IPS-18a (cell line): ENCODE data around the gene CD34.

Source experiments
- H3K27ac ChIP-seq: one replicate; pipeline ENCODE4 v1.5.1; 2013; ENCODE audit warnings: low read length
- H3K27me3 ChIP-seq: one replicate; pipeline ENCODE4 v1.6.1; 2013; ENCODE audit warnings: mild to moderate bottlenecking, low read length; ENCODE audit not compliant: control insufficient read depth, insufficient read depth
- H3K36me3 ChIP-seq: one replicate; pipeline ENCODE4 v1.6.1; 2013; ENCODE audit warnings: low read depth, low read length; ENCODE audit not compliant: control insufficient read depth
- H3K4me1 ChIP-seq: one replicate; pipeline ENCODE4 v1.6.1; 2013; ENCODE audit warnings: low read depth, low read length; ENCODE audit not compliant: control insufficient read depth
- H3K4me3 ChIP-seq: one replicate; pipeline ENCODE4 v1.5.1; 2013; ENCODE audit warnings: low read length
- H3K9ac ChIP-seq: one replicate; pipeline ENCODE4 v1.6.1; 2013; ENCODE audit warnings: mild to moderate bottlenecking, low read length, moderate library complexity
- H3K9me3 ChIP-seq: one replicate; pipeline ENCODE4 v1.6.1; 2013; ENCODE audit warnings: low read depth, low read length; ENCODE audit not compliant: control insufficient read depth

Gene CD34

DNA sequence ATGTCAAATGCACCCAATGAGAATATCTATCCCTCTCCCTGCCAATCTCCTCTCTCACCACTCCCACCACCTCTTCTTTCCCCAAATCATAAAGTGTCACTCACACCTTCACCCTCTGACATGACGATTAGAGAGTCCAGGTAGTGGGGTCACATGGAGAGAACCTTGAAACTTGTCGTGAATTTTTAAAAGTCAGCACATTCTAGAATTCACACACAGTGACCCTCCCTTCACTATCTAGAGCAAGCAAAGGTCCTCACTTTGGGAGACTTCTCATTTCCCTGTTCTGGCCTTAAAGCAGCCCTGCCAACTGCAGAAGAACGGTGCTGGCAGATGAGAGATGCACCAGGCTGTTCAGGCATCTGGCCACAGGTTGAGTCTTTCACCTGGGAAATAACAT is 61.9 kb downstream of the CD34 start:
- no peak overlapping the region for H3K4me3 ChIP-seq
- no peaks in the 10 kb centered on the region for H3K27me3 ChIP-seq
- no peak overlapping the region for H3K27ac ChIP-seq
- H3K9ac ChIP-seq: no peak overlapping the region
- H3K9me3 ChIP-seq: no peaks in the 10 kb centered on the region
- peaks cover 3% of the 10 kb centered on the region for H3K4me1 ChIP-seq
- H3K36me3 ChIP-seq: no peaks in the 10 kb centered on the region

DNA sequence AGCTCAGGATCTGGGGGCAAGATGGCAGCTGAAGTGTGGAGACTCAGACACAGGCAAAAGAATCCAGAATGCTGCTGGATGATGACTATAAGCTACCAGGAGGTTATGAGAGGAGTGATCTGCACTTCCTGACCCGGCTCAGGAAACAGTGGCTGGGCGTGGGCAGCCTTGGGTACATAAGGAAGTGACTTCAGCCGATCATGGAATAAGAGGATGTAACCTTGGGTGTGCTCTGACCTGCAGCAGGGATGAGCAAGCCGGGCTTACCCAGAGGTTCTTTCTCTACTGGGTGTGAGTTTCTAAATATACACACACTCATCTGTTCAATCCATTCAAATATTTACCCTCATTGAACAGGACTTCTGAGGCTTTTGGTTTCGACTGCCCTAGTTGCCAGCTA is 62.7 kb downstream of the CD34 start:
- Histone ChIP-seq H3K4me3 (no peak overlapping the region), H3K27me3 (no peaks in the 10 kb centered on the region), H3K9ac (no peak overlapping the region), H3K27ac (no peak overlapping the region), H3K9me3 (no peaks in the 10 kb centered on the region), H3K4me1 (peaks cover 3% of the 10 kb centered on the region), H3K36me3 (no peaks in the 10 kb centered on the region)

DNA sequence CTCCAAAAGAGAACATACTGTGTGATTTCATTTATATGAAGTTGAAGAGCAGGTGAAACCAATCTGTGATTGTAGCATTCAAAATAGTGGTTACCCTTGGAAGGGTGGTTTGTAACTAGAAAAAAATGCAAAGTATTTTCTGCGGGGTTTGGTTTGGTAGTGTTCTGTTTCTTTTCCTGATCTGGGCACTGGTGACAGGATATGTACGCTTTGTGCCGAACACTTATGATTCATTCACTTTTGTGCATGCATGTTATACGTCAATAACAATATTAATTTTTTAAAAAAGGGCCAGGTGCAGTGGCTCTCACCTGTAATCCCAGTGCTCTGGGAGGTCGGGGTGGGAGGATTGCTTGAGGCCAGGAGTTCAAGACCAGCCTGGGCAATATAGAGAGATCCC is 63.8 kb downstream of the CD34 start:
- no peaks in the 10 kb centered on the region for H3K36me3 ChIP-seq
- H3K27ac ChIP-seq: no peak overlapping the region

DNA sequence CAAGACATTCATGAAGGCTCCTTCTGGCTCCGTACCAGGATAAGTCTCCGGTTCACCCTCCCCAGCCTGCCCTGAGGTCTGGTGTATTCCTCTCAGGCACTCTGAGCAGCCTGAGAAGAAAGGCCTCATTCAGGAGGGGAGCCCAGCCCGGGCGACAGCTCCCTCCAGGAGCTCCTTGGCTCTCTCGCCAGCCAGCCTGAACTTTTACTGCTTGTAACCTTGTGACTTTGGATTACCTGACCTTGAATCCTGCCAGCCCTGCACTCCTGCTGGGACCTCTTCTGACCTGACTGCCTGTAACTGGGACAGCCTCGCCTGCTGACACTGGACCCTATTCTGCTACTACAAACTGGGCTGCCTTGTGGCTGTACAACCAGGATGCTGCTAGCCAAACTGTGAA is 65.8 kb downstream of the CD34 start:
- Histone ChIP-seq H3K27ac (no peak overlapping the region), H3K9ac (no peak overlapping the region), H3K4me3 (no peak overlapping the region), H3K36me3 (no peaks in the 10 kb centered on the region), H3K4me1 (peaks cover 5% of the 10 kb centered on the region), H3K9me3 (no peaks in the 10 kb centered on the region), H3K27me3 (no peaks in the 10 kb centered on the region)

More for the DNA sequence above, 63.8 kb downstream of the CD34 start:
- no peaks in the 10 kb centered on the region for H3K27me3 ChIP-seq
- H3K4me3 ChIP-seq: no peak overlapping the region
- no peak overlapping the region for H3K9ac ChIP-seq
- H3K9me3 ChIP-seq: no peaks in the 10 kb centered on the region
- H3K4me1 ChIP-seq: peaks cover 1% of the 10 kb centered on the region

DNA sequence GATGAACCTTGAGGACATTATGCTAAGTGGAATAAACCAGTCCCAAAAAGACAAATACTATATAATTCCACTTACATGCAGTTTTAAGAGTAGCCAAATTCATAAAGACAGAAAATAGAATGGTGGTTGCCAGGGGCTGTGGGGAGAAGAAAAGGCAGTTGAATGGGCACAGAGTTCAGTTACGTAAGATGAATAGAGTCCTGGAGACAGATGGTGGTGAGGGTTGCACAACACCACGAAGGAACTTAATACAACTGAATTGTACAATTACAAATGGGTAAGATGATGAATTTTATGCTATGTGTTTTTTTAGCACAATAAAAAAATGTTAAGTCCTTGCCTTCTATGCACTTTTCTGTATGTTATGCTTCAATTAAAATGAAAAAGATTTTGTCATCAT is 66.6 kb downstream of the CD34 start:
- no peaks in the 10 kb centered on the region for H3K27me3 ChIP-seq
- no peaks in the 10 kb centered on the region for H3K36me3 ChIP-seq
- H3K9ac ChIP-seq: no peak overlapping the region
- H3K9me3 ChIP-seq: no peaks in the 10 kb centered on the region
- H3K4me3 ChIP-seq: no peak overlapping the region
- peaks cover 5% of the 10 kb centered on the region for H3K4me1 ChIP-seq
- no peak overlapping the region for H3K27ac ChIP-seq

DNA sequence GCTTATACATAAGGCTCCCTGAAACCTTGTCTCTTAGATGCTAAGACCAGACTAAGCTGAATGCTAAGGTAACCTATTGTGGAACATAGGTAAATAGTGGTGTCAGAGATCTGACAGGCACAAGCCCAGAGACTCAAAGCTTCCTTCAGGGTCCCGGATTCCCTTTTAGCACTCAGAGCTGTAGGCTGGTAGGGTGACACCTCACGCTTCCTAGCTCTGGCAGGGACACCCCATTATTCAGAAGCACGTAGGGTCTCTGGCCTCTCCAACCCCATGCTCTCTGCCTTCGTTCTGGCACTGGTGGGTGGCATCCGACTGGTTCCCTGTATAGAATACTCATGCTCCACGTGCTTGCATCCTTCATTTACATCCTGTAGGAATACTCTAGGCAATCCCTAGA is 68.4 kb downstream of the CD34 start:
- no peak overlapping the region for H3K4me3 ChIP-seq
- no peaks in the 10 kb centered on the region for H3K27me3 ChIP-seq
- no peaks in the 10 kb centered on the region for H3K36me3 ChIP-seq

DNA sequence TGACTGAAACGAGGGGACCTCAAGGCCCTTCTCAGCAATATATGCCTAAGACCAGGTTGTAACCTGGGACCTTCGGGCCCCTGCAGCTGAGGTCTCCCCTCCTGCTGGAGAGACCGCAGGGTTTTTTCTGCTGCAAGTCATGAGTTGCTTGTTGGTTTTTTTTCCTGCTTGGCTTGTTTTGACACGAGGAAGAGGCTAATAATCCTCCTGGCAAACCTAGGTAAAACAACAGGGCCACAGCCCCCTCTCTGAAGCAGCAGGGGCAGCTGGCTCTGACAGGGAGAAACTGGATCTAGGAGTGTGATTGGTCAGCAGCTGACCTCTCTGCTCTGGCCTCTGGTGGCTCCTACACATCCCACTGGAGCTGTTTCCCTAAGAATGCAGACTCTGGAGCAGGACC is 69.0 kb downstream of the CD34 start:
- Histone ChIP-seq H3K9ac (no peak overlapping the region), H3K36me3 (no peaks in the 10 kb centered on the region), H3K9me3 (no peaks in the 10 kb centered on the region), H3K27ac (no peak overlapping the region), H3K27me3 (no peaks in the 10 kb centered on the region), H3K4me3 (no peak overlapping the region), H3K4me1 (peaks cover 5% of the 10 kb centered on the region)

More for the DNA sequence above, 68.4 kb downstream of the CD34 start:
- peaks cover 5% of the 10 kb centered on the region for H3K4me1 ChIP-seq
- no peaks in the 10 kb centered on the region for H3K9me3 ChIP-seq
- H3K27ac ChIP-seq: no peak overlapping the region
- H3K9ac ChIP-seq: no peak overlapping the region

DNA sequence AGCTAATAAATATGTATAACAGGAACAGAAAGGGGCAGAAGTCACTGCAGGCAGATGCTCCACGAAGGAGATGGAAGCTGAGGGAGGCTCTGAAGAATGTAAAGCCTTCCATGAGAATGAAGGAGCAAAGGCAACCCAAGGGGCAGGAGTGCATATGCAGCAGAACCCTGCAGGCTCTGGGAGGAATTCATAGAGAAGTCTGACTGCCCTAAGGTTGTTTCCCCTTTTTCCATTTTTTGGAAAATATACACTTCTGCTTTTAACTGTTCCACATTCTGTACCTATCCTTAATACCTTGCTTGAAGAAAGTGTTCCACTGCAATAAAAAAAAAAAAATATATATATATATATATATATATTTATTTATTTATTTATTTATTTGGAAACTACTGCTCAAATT is 69.6 kb downstream of the CD34 start:
- Histone ChIP-seq H3K27ac (no peak overlapping the region), H3K36me3 (no peaks in the 10 kb centered on the region), H3K4me3 (no peak overlapping the region), H3K9ac (no peak overlapping the region), H3K27me3 (no peaks in the 10 kb centered on the region), H3K9me3 (no peaks in the 10 kb centered on the region), H3K4me1 (peaks cover 5% of the 10 kb centered on the region)

DNA sequence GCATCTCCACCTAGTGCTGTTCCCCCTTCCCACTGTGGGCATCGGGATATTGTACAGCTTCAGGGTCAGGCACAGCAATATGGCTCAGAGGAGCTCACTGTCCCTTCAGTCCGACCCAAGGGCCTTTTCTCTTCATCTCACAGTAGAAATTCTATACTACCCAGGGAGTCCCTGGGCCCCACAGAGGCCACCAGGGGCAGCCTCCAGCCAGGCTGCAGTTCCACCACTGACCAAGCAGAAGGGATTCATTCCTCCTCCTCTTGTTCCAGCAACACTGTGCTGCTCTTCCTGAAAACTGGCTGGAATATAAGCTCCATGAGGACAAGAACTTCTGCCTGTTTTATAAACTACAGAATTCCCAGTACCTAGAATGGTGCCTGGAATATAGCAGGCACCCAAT is 70.5 kb downstream of the CD34 start:
- peaks cover 5% of the 10 kb centered on the region for H3K4me1 ChIP-seq
- H3K27ac ChIP-seq: no peak overlapping the region
- no peak overlapping the region for H3K9ac ChIP-seq
- H3K9me3 ChIP-seq: no peaks in the 10 kb centered on the region
- H3K4me3 ChIP-seq: no peak overlapping the region
- no peaks in the 10 kb centered on the region for H3K27me3 ChIP-seq
- H3K36me3 ChIP-seq: no peaks in the 10 kb centered on the region

DNA sequence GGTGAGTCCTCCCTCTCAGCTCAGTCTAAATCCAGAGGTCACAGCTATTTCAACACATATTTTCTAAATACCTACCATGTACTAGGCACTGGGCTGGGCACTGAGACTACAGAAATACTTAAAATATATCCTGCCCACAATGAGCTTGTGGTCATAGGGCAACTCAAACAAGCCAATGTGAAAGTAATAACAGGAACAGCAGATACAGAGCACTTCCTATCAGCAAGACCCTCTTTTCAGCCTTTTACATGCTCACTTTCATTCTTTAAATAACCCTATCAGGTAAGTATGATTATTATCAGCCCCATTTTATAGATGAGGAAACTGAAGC is 71.9 kb downstream of the CD34 start:
- H3K9me3 ChIP-seq: no peaks in the 10 kb centered on the region
- H3K4me1 ChIP-seq: peaks cover 5% of the 10 kb centered on the region
- H3K36me3 ChIP-seq: no peaks in the 10 kb centered on the region
- no peak overlapping the region for H3K4me3 ChIP-seq
- H3K27ac ChIP-seq: no peak overlapping the region
- H3K27me3 ChIP-seq: no peaks in the 10 kb centered on the region
- H3K9ac ChIP-seq: no peak overlapping the region

DNA sequence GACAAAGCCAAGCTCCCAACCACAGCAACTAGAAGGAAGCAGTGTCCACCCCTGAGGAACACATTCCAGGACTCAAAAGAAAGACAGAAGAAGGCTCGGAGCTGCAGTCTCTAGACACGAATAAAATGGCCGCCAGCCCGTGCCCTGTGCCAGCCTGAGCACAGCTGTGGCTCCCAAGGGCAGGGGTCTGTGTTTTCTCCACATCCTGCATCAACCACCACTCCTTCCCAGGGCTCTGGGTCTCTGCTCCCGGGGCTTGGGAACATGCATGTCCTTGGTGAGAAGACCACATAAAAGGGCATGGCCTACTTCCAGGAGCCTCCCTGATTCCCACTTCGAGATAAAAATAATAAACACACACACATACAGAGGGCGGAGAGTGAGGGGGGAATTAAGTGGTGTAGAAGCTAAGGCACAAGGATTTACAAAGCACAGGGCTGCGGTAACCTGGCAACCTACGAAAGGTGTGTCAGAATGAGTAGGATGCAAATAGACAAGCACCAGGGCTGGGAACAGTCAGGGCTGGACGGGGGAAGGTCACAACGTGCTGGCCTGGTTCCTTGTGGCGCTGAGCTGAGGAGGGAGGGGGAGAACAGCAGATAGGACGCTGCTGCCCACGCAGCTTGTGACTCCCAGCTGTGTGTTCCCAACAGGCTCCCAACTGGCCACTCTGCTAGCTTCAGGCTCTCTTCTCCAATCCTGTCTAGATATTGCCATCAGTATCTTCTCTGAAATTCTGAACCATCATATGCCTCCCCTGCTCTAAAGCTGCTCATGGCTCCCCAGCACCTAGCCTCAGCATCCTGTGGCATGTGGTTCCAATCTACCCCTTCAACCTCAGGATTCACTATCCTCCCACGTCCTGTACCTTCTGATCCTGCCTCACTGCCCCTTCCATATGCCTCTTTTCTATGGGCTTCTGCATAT is 72.5 kb downstream of the CD34 start:
- Histone ChIP-seq H3K4me3 (no peak overlapping the region), H3K4me1 (peaks cover 5% of the 10 kb centered on the region), H3K36me3 (no peaks in the 10 kb centered on the region), H3K27me3 (no peaks in the 10 kb centered on the region), H3K27ac (no peak overlapping the region), H3K9me3 (no peaks in the 10 kb centered on the region), H3K9ac (no peak overlapping the region)

DNA sequence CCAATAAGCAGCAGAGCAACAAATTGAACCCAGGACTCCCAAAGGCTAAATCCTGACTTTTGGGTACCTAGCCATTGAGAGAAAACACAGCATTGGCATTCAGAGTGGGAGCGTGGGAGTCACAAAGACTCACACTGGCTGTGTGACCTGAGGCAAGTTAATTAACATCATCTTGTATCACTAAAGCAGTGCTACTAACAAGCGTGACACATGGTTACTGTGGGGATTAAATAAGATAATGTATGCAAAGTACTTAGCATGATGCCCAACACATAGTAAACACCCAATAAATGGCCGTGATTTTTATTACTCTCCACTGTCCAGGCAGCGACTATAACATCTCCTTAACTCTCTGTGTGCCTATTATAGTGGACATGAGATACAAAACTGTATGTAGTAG is 73.3 kb downstream of the CD34 start:
- Histone ChIP-seq H3K36me3 (no peaks in the 10 kb centered on the region), H3K4me3 (no peak overlapping the region), H3K27me3 (no peaks in the 10 kb centered on the region), H3K9me3 (no peaks in the 10 kb centered on the region), H3K4me1 (peaks cover 5% of the 10 kb centered on the region), H3K27ac (no peak overlapping the region), H3K9ac (no peak overlapping the region)
